WERI-Rb-1 (cell line): ENCODE measurements around the gene SSBP2.
"Not testable (repeated sequence)": the region's sequence is repeated elsewhere in the genome, so short reads cannot be mapped to it uniquely, and the experiment has no call there.

Source experiments
- DNase-seq: peaks from one replicate; pipeline ENCODE4 v3.0.0-alpha.2; 2020
- H3K27ac ChIP-seq: fragments of 250-450 bp; sonication (Bioruptor Pico); 2 replicates; pipeline ENCODE4 v1.5.1; 2020; ENCODE audit warnings: mild to moderate bottlenecking, moderate library complexity
- H3K27me3 ChIP-seq: fragments of 250-450 bp; sonication (Bioruptor Pico); 2 replicates; pipeline ENCODE4 v1.5.1; 2021; ENCODE audit warnings: mild to moderate bottlenecking, low read depth, moderate library complexity; ENCODE audit not compliant: insufficient read depth, severe bottlenecking
- H3K36me3 ChIP-seq: fragments of 250-450 bp; sonication (Bioruptor Pico); 2 replicates; pipeline ENCODE4 v1.5.1; 2020; ENCODE audit warnings: mild to moderate bottlenecking, moderate library complexity
- H3K4me3 ChIP-seq: 2 replicates; pipeline ENCODE4 v1.5.1; 2011; ENCODE audit warnings: low read depth, mild to moderate bottlenecking, control low read depth, low read length
- H3K9me3 ChIP-seq: fragments of 250-450 bp; sonication (Bioruptor Pico); 2 replicates; pipeline ENCODE4 v1.5.1; 2021; ENCODE audit warnings: mild to moderate bottlenecking, moderate library complexity; ENCODE audit not compliant: severe bottlenecking
- TF ChIP-seq, protein P1 (sequence below): IDR thresholded peaks from 2 replicates; pipeline ENCODE4 v1.5.1; 2011; ENCODE audit warnings: low read depth, mild to moderate bottlenecking, control low read depth, inconsistent platforms, low read length

Gene SSBP2

DNA sequence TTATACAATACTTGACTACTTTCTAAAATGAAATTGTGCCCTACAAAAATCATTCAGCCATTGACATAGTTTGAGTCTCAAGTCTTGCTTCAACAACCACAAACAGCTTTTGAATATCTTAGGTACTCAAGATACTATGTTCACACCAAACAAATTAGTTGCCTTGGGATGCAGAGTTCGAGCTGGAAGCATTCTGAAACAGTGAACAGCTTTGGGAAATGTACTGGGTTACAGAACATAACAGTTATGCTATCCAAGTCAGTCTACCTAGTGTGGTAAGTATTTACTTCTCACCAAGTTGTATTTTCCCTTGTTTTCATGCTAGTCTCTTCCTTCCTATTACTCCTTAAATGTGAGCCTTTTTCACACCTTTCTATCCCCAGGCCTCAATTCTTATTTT lies 143.2 kb downstream of the SSBP2 start:
- DNase-seq, result no peak
- H3K27me3 ChIP-seq, result no peaks in the 10 kb centered on the region
- H3K4me3 ChIP-seq, result no peak overlapping the region
- H3K9me3 ChIP-seq, result no peaks in the 10 kb centered on the region
- no peaks in the 10 kb centered on the region; the same call in 1 of the 2 replicates for H3K36me3 ChIP-seq
- TF ChIP-seq, protein P1, sequence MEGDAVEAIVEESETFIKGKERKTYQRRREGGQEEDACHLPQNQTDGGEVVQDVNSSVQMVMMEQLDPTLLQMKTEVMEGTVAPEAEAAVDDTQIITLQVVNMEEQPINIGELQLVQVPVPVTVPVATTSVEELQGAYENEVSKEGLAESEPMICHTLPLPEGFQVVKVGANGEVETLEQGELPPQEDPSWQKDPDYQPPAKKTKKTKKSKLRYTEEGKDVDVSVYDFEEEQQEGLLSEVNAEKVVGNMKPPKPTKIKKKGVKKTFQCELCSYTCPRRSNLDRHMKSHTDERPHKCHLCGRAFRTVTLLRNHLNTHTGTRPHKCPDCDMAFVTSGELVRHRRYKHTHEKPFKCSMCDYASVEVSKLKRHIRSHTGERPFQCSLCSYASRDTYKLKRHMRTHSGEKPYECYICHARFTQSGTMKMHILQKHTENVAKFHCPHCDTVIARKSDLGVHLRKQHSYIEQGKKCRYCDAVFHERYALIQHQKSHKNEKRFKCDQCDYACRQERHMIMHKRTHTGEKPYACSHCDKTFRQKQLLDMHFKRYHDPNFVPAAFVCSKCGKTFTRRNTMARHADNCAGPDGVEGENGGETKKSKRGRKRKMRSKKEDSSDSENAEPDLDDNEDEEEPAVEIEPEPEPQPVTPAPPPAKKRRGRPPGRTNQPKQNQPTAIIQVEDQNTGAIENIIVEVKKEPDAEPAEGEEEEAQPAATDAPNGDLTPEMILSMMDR, result no peak
- no peak overlapping the region for H3K27ac ChIP-seq

DNA sequence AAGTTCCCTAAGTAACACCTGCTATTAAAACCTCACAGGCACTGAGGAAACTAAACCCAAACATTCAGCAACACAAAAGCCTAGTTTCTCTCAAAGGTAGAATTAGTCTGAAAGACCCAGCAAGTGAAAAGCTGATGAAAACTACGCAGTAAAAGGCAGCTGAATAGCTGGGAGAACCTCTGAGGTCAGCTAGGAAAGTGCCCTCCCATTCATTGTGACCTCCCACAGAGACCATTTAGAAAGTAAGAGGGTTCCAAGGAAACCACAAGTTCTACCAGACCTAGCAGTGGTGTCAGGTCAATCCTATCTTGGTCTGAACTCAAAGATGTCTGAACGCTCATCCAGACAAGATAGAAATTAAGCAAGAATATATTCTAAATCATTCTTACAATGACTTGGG lies 144.7 kb downstream of the SSBP2 start:
- no peak for DNase-seq
- TF ChIP-seq, protein P1, result no peak
- no peak overlapping the region for H3K4me3 ChIP-seq
- H3K27me3 ChIP-seq, result no peaks in the 10 kb centered on the region
- no peaks in the 10 kb centered on the region; the same call in 1 of the 2 replicates for H3K36me3 ChIP-seq
- no peaks in the 10 kb centered on the region for H3K9me3 ChIP-seq
- no peak overlapping the region for H3K27ac ChIP-seq

DNA sequence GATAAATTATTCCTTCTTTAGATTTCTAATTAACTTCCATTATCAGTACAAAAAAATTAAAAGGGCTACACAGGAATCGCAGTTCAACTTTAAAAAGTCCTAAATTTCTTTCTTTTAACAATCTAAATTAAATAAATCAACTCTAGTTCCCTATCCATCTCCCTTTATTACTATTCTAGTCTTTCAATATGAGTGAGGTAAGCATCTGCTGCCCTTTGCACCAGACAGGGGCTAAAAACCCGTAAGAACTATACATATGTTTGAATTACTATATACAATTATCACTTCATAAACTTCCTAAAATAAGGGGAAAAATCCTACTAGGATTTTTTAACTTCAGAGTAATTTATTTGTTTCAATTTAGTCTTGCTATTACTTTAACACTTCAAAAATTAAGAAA lies 145.6 kb downstream of the SSBP2 start:
- no peaks in the 10 kb centered on the region; the same call in 1 of the 2 replicates for H3K36me3 ChIP-seq
- H3K9me3 ChIP-seq, result no peaks in the 10 kb centered on the region
- H3K4me3 ChIP-seq, result no peak overlapping the region
- no peaks in the 10 kb centered on the region for H3K27me3 ChIP-seq
- no peak overlapping the region for H3K27ac ChIP-seq
- no peak for DNase-seq
- TF ChIP-seq, protein P1, result no peak

DNA sequence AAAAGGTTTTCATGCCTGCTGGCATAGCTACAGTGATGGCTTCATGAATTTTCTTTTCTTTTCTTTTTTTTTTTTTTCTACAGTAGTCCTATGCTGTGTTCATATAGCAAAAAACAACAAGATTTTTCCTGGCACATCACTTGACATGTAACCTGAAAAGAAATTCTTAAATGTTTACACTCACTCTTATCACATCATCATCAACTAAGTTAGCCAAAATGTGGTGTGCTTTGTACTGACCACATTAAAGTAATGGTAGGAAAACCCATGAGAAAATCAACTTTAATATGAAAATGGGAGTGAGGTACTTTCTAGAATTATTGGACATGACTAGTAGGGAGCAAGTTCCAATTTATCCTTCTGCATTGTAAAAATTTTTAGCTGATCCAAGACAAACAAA lies 146.7 kb downstream of the SSBP2 start:
- no peak for DNase-seq
- Histone ChIP-seq H3K27me3 (no peaks in the 10 kb centered on the region), H3K36me3 (no peaks in the 10 kb centered on the region), H3K4me3 (no peak overlapping the region), H3K9me3 (no peaks in the 10 kb centered on the region), H3K27ac (no peak overlapping the region)
- TF ChIP-seq, protein P1, result no peak

DNA sequence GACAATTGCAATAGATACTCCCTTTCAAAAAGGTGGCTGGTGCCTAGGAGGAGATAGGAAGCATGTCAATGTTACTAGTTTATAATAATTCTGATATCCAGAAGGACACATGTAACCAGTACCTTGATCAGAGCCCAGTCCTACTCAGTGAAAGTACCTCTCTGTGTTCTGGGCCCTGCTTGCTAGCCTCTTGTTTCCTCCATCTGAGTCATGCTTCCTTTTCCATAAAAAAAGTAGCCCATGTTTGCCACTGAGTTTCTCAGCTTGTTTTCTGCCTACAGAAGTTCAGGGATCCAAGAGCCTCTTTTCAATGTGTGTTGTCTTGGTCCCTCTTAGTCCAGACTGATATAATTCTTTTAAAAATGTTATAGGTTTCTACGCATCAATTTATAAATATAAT lies 149.0 kb downstream of the SSBP2 start:
- Histone ChIP-seq H3K27me3 (no peaks in the 10 kb centered on the region), H3K27ac (no peak overlapping the region), H3K4me3 (no peak overlapping the region), H3K9me3 (no peaks in the 10 kb centered on the region), H3K36me3 (no peaks in the 10 kb centered on the region)
- no peak for DNase-seq
- TF ChIP-seq, protein P1, result no peak

DNA sequence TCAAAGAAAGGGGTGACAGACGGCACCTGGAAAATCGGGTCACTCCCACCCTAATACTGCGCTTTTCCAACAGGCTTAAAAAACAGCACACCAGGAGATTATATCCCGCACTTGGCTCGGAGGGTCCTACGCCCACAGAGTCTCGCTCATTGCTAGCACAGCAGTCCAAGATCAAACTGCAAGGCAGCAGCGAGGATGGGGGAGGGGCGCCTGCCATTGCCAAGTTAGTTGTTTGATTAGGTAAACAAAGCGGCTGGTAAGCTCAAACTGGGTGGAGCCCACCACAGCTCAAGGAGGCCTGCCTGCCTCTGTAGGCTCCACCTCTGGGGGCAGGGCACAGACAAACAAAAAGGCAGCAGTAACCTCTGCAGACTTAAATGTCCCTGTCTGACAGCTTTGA lies 158.8 kb downstream of the SSBP2 start:
- H3K36me3 ChIP-seq, H3K27me3 ChIP-seq, H3K4me3 ChIP-seq, DNase-seq, H3K27ac ChIP-seq, H3K9me3 ChIP-seq: not testable (repeated sequence)
